ENCODE measurements around the gene CDHR3.

DNA sequence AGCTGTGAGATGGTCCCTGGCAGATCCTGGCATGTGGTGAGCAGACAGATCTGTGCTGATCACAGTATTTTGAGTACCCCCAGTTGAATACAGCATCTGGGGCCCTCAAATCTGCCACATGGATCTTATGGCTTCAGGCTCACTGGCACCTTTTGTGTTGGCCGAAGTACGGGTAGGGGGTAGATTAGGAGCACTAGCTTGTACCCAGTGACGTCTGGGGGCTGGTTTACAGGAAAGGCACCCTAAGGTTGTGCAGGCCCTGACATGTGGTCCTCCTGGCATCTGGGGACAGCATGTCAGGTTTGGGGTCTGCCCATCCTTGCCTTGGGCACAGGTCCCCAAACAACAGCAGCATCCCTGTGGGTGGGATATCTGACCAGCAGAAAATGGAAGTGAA, 95.9 kb downstream of the CDHR3 start:
- TF ChIP-seq GATA3 (IDR thresholded peaks at IDR 0.05; ENCODE audit: low read depth, low read length) (peak; percentile 100), GATA2 (IDR thresholded peaks at IDR 0.05; ENCODE audit: low read depth, low read length) (peak; percentile 100)
